MCF 10A (cell line): Measurements from ENCODE around the gene ALAS2. TPM values are rescaled to one million over a fixed set of nuclear protein-coding genes. Genes with fewer than 3 reads are reported as not detected.

Experiments
- BruUV-seq: library from RNA; stranded (reverse); fragments of 400-500 nt; replicated peaks from 2 replicates; lab custom pipeline; 2021; lab: Mats Ljungman, UMichigan
- CTCF ChIA-PET: fragments of 300-600 bp; sonication (Branson Sonifier 250); formaldehyde crosslinking; extraction: SDS; loops from one replicate; lab custom pipeline; 2021; ENCODE audit warnings: antibody characterized with exemption, inconsistent platforms; lab: Yijun Ruan, JAX
- POLR2A ChIA-PET: fragments of 300-600, 350-650 bp; sonication (Branson Sonifier 250); formaldehyde crosslinking; extraction: SDS; loops from one replicate; lab custom pipeline; 2020; ENCODE audit warnings: antibody characterized with exemption, inconsistent platforms; lab: Yijun Ruan, JAX
- DNase-seq: peaks from one replicate; pipeline ENCODE4 v3.0.0-alpha.2; 2018; ENCODE audit not compliant: unreplicated experiment
- H3K27ac Mint-ChIP-seq: one replicate; pipeline ENCODE4 v1.8.0; 2022; ENCODE audit warnings: mild to moderate bottlenecking, low read depth, mixed read lengths; ENCODE audit not compliant: unreplicated experiment
- H3K27me3 Mint-ChIP-seq: one replicate; pipeline ENCODE4 v1.8.0; 2022; ENCODE audit warnings: mixed read lengths; ENCODE audit not compliant: insufficient read depth, unreplicated experiment
- H3K36me3 Mint-ChIP-seq: one replicate; pipeline ENCODE4 v1.8.0; 2022; ENCODE audit warnings: mild to moderate bottlenecking, moderate library complexity, mixed read lengths; ENCODE audit not compliant: insufficient read depth, unreplicated experiment
- H3K4me1 Mint-ChIP-seq: one replicate; pipeline ENCODE4 v1.8.0; 2022; ENCODE audit warnings: mixed read lengths; ENCODE audit not compliant: insufficient read depth, unreplicated experiment
- H3K4me3 Mint-ChIP-seq: one replicate; pipeline ENCODE4 v1.8.0; 2022; ENCODE audit warnings: mild to moderate bottlenecking, moderate library complexity, mixed read lengths; ENCODE audit not compliant: unreplicated experiment
- H3K9me3 Mint-ChIP-seq: one replicate; pipeline ENCODE4 v1.8.0; 2022; ENCODE audit warnings: mixed read lengths; ENCODE audit not compliant: unreplicated experiment
- CTCF ChIP-seq: fragments of 200-600 bp; IDR thresholded peaks from one replicate; pipeline ENCODE4 v1.8.0; 2022; ENCODE audit warnings: antibody characterized with exemption, mild to moderate bottlenecking; ENCODE audit not compliant: unreplicated experiment
- intact Hi-C: fragments of 100-400 bp; cut with micrococcal nuclease; formaldehyde crosslinking; loops from 2 replicates; pipeline ENCODE4 v1.14.1; 2022
- total RNA-seq: library from RNA; stranded (reverse); gene quantifications from 2 replicates; pipeline ENCODE4 v1.2.3, GENCODE V29; 2022

Gene ALAS2
- total RNA-seq, 1 experiment from 2014 or later, result not detected

GRCh38 chrX:55039471-55039870 is 8.7 kb upstream of the ALAS2 start:
- no peak for TF ChIP-seq CTCF
- DNase-seq, result no peak
- Mint-ChIP-seq H3K36me3 (no peaks in the 10 kb centered on the region), H3K9me3 (no peaks in the 10 kb centered on the region), H3K27ac (no peak overlapping the region), H3K27me3 (no peaks in the 10 kb centered on the region), H3K4me3 (no peak overlapping the region), H3K4me1 (no peaks in the 10 kb centered on the region)
- intact Hi-C loops, result no loop called here
- CTCF ChIA-PET, result interaction anchor here (0.6 kb wide), 1 partner anchor 982 kb away, joined by 3 read pairs; no protein-coding TSS in a partner anchor
- POLR2A ChIA-PET, result no interaction called here
- BruUV-seq, result no TSS peak

- CTCF ChIA-PET, result no interaction called here
- Mint-ChIP-seq H3K36me3 (no peaks in the 10 kb centered on the region), H3K27ac (no peak overlapping the region), H3K4me3 (no peak overlapping the region), H3K27me3 (peaks cover 36% of the 10 kb centered on the region), H3K9me3 (no peaks in the 10 kb centered on the region), H3K4me1 (no peaks in the 10 kb centered on the region)
- no TSS peak for BruUV-seq
- intact Hi-C loops, result no loop called here
- POLR2A ChIA-PET, result no interaction called here
- no peak for DNase-seq
- TF ChIP-seq CTCF, result no peak
These were observed 2.7 kb upstream of the ALAS2 start for GRCh38 chrX:55033429-55033828.

GRCh38 chrX:55029291-55029690 is 1.5 kb downstream of the ALAS2 start:
- no peaks in the 10 kb centered on the region for H3K36me3 Mint-ChIP-seq
- no TSS peak for BruUV-seq
- H3K9me3 Mint-ChIP-seq, result no peaks in the 10 kb centered on the region
- intact Hi-C loops, result no loop called here
- no peak overlapping the region for H3K4me3 Mint-ChIP-seq
- TF ChIP-seq CTCF, result no peak
- ChIA-PET CTCF (interaction anchor here (0.6 kb wide), 1 partner anchor 43 kb away, joined by 4 read pairs; no protein-coding TSS in a partner anchor), POLR2A (no interaction called here)
- no peak overlapping the region for H3K27ac Mint-ChIP-seq
- peaks cover 55% of the 10 kb centered on the region for H3K27me3 Mint-ChIP-seq
- no peak for DNase-seq
- H3K4me1 Mint-ChIP-seq, result no peaks in the 10 kb centered on the region

- intact Hi-C loops, result no loop called here
- no peaks in the 10 kb centered on the region for H3K36me3 Mint-ChIP-seq
- H3K9me3 Mint-ChIP-seq, result no peaks in the 10 kb centered on the region
- no peak for DNase-seq
- H3K4me1 Mint-ChIP-seq, result no peaks in the 10 kb centered on the region
- H3K27me3 Mint-ChIP-seq, result peaks cover 55% of the 10 kb centered on the region
- no peak overlapping the region for H3K27ac Mint-ChIP-seq
- no peak for TF ChIP-seq CTCF
- BruUV-seq, result no TSS peak
- ChIA-PET CTCF (interaction anchor here (0.6 to 1.3 kb wide), 2 partner anchors 17 to 43 kb away, joined by 4 read pairs; no protein-coding TSS in a partner anchor), POLR2A (no interaction called here)
- no peak overlapping the region for H3K4me3 Mint-ChIP-seq
These were observed 2.2 kb downstream of the ALAS2 start for GRCh38 chrX:55028611-55029010.
